ENCODE results near the gene MSH6. TPM values are rescaled to one million over a fixed set of nuclear protein-coding genes. Genes with fewer than 3 reads are reported as not detected.

MSH6 gene
- polyA plus RNA-seq, 1 donor (not counting 4 experiments of a cell fraction or from before 2014, with no cell fraction given), result 35.4 TPM

DNA sequence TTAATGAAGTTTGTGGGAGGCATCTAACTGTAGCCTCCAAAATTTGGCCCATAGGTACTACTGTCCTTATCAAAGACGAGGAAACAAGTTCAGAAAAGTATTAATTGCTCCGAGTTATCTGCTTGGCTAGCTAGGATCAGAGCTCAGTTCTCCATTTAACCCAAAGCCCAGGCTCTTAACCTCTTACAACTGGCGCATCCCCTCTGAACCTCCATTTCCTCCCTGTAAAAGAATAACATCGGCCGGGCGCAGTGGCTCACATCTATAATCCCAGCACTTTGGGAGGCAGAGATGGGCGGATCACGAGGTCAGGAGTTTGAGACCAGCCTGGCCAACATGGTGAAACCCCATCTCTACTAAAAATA, 3.5 kb upstream of the MSH6 start:
- no peak overlapping the region for H3K9ac ChIP-seq (ENCODE audit: control insufficient read depth, extremely low read depth, insufficient read depth, low read length)
- no peak for FAIRE-seq

DNA sequence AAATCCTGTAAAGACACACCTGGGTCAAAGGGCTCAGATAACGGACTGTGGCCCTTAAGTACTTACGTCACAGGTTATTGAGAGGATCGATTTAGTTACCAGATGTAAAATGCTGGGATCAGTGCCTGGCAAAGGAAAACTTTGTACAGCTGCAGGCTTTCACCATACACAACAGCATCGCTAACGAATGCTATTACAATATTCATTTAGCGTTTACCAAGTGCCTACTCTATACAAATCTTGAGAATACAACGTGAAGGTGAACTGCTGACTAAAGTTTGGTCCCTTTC, 619 bp upstream of the MSH6 start:
- dilution Hi-C loops (cut with MboI; ENCODE audit: extremely low pct_ligation_motif_present, low sequenced_read_pairs), result no loop called here
- H3K9ac ChIP-seq (ENCODE audit: control insufficient read depth, extremely low read depth, insufficient read depth, low read length), result peak overlapping the region; percentile 84
- peak overlapping the region; percentile 92 for H3K4me2 ChIP-seq (ENCODE audit: control insufficient read depth, extremely low read depth, insufficient read depth, low read depth, low read length)
- peaks cover 0 to 3% of the 10 kb centered on the region in 2 experiments for H3K36me3 ChIP-seq (ENCODE audit: control insufficient read depth in 2 of 2, extremely low read depth in 1 of 2, insufficient read depth in 2 of 2, low read length in 2 of 2)
- H4K20me1 ChIP-seq (ENCODE audit: control insufficient read depth, extremely low read depth, insufficient read depth, low read length), result no peaks in the 10 kb centered on the region
- peaks cover 3% of the 10 kb centered on the region for H3K4me1 ChIP-seq (ENCODE audit: control insufficient read depth, extremely low read depth, insufficient read depth, low read length)
- H3K4me3 ChIP-seq (ENCODE audit: control insufficient read depth in 2 of 3, extremely low read depth in 1 of 3, insufficient read depth in 2 of 3, low read depth in 1 of 3, low read length in 3 of 3), result peak overlapping the region; percentile 64 to 82 (median 82)
- DNase-seq (ENCODE audit: low read depth, low spot score) (no peak), FAIRE-seq (no peak)
- TF ChIP-seq, protein P1, sequence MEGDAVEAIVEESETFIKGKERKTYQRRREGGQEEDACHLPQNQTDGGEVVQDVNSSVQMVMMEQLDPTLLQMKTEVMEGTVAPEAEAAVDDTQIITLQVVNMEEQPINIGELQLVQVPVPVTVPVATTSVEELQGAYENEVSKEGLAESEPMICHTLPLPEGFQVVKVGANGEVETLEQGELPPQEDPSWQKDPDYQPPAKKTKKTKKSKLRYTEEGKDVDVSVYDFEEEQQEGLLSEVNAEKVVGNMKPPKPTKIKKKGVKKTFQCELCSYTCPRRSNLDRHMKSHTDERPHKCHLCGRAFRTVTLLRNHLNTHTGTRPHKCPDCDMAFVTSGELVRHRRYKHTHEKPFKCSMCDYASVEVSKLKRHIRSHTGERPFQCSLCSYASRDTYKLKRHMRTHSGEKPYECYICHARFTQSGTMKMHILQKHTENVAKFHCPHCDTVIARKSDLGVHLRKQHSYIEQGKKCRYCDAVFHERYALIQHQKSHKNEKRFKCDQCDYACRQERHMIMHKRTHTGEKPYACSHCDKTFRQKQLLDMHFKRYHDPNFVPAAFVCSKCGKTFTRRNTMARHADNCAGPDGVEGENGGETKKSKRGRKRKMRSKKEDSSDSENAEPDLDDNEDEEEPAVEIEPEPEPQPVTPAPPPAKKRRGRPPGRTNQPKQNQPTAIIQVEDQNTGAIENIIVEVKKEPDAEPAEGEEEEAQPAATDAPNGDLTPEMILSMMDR (optimal IDR thresholded peaks at IDR 0.05 in 1 of 3, IDR thresholded peaks at IDR 0.05 in 1 of 3, conservative IDR thresholded peaks at IDR 0.05 in 1 of 3; ENCODE audit: extremely low read depth in 1 of 3, insufficient read depth in 2 of 3, low read length in 3 of 3), result no peak
- TF ChIP-seq EZH2 (IDR thresholded peaks at IDR 0.05; ENCODE audit: low read length), result no peak
- H3K9me1 ChIP-seq (ENCODE audit: control insufficient read depth, extremely low read depth, insufficient read depth, low read length), result no peaks in the 10 kb centered on the region
- no peaks in the 10 kb centered on the region for H3K9me3 ChIP-seq (ENCODE audit: control insufficient read depth, low read depth, low read length)
- H3K27me3 ChIP-seq (ENCODE audit: control insufficient read depth, extremely low read depth, insufficient read depth, low read length), result no peaks in the 10 kb centered on the region
- peaks cover 33% of the 10 kb centered on the region for H3K79me2 ChIP-seq (ENCODE audit: control insufficient read depth, insufficient read depth, low read length)
- peak overlapping the region; percentile 66 for H3K27ac ChIP-seq (ENCODE audit: control insufficient read depth, insufficient read depth, low read length)
- H2AFZ ChIP-seq (ENCODE audit: control insufficient read depth, low read length), result peak overlapping the region; percentile 96

More for the DNA sequence above, 3.5 kb upstream of the MSH6 start:
- dilution Hi-C loops (cut with MboI; ENCODE audit: extremely low pct_ligation_motif_present, low sequenced_read_pairs), result no loop called here
- H3K9me1 ChIP-seq (ENCODE audit: control insufficient read depth, extremely low read depth, insufficient read depth, low read length), result no peaks in the 10 kb centered on the region
- H3K27me3 ChIP-seq (ENCODE audit: control insufficient read depth, extremely low read depth, insufficient read depth, low read length), result no peaks in the 10 kb centered on the region
- no peak for TF ChIP-seq EZH2 (IDR thresholded peaks at IDR 0.05; ENCODE audit: low read length)
- TF ChIP-seq, protein P1 (optimal IDR thresholded peaks at IDR 0.05 in 1 of 3, IDR thresholded peaks at IDR 0.05 in 1 of 3, conservative IDR thresholded peaks at IDR 0.05 in 1 of 3; ENCODE audit: extremely low read depth in 1 of 3, insufficient read depth in 2 of 3, low read length in 3 of 3), result no peak
- no peak overlapping the region for H3K4me2 ChIP-seq (ENCODE audit: control insufficient read depth, extremely low read depth, insufficient read depth, low read depth, low read length)
- H3K4me3 ChIP-seq (ENCODE audit: control insufficient read depth in 2 of 3, extremely low read depth in 1 of 3, insufficient read depth in 2 of 3, low read depth in 1 of 3, low read length in 3 of 3), result no peak overlapping the region
- peaks cover under 1% of the 10 kb centered on the region for H3K4me1 ChIP-seq (ENCODE audit: control insufficient read depth, extremely low read depth, insufficient read depth, low read length)
- H3K36me3 ChIP-seq (ENCODE audit: control insufficient read depth in 2 of 2, extremely low read depth in 1 of 2, insufficient read depth in 2 of 2, low read length in 2 of 2), result no peaks in the 10 kb centered on the region
- peaks cover 4% of the 10 kb centered on the region for H3K79me2 ChIP-seq (ENCODE audit: control insufficient read depth, insufficient read depth, low read length)
- no peak overlapping the region for H2AFZ ChIP-seq (ENCODE audit: control insufficient read depth, low read length)
- no peaks in the 10 kb centered on the region for H4K20me1 ChIP-seq (ENCODE audit: control insufficient read depth, extremely low read depth, insufficient read depth, low read length)
- H3K27ac ChIP-seq (ENCODE audit: control insufficient read depth, insufficient read depth, low read length), result no peak overlapping the region
- DNase-seq (ENCODE audit: low read depth, low spot score), result no peak
- H3K9me3 ChIP-seq (ENCODE audit: control insufficient read depth, low read depth, low read length), result no peaks in the 10 kb centered on the region
